ENCODE measurements around the gene WNT7B.

Gene WNT7B

DNA sequence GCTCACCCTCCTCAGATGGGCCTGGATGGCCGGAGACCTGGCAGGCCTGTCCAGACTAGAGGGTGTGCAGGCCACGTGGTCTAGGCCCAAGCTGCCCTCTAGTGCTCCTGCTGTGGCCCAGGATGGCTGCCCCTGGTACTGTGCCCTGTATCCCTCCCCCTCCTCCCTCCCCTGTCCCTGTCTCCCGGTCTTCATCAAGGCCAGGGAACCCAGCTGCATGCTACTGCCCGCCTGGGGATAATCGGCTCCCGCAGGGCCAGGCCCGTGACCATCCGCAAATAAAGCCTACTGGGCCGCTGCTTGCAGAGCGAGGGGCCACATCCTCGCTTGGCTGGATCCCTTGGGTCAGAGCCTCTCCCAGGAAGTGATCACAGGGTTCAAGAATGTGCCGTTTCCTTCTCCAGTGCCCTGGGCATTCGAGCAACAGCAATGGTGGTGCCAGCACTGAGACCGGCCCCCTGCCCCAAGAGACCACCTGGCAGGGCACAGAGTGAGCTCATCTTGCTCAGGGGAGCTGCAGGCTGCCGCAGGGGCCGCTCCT, 51.1 kb downstream of the WNT7B start:
- no peak for DNase-seq

DNA sequence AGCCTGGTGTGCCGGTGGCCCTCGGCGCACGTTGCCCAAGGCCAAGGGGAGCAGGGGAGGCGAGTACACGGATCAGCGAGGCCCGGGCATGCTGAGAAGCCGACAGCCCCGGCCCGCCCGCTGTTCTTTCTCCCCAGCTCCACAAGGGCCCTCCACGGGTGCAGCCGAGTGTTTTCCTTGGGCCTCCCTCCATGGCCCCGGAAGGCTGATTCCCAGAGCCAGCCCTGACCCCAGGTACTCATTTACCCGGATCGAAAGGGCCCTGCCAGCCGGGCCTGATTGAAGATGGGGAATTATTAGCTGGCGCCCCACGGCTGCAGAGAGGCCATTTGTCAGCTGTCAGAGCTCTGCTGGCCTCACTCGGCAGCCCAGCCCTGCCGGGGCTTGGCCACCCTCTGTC, 53.1 kb downstream of the WNT7B start:
- no peak for DNase-seq

DNA sequence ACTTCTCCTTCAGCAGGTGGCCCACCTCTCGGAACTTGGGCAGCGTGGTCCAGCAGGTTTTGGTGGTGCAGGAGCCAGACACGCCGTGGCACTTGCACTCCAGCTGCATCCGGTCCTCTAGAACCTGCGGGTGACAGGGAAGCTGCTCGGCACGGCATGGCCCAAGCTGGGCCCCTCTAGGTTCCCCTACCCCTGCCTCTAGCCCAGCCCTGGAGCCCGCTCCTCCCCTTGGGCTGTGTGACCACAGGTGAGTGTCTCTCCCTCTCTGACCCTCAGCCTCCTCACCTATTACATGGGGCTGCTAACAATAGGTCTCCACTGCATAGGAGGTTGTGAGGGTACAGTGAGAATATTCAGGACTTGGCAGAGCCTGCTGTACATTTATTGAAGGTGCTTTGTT, 53.8 kb downstream of the WNT7B start:
- no peak for DNase-seq

DNA sequence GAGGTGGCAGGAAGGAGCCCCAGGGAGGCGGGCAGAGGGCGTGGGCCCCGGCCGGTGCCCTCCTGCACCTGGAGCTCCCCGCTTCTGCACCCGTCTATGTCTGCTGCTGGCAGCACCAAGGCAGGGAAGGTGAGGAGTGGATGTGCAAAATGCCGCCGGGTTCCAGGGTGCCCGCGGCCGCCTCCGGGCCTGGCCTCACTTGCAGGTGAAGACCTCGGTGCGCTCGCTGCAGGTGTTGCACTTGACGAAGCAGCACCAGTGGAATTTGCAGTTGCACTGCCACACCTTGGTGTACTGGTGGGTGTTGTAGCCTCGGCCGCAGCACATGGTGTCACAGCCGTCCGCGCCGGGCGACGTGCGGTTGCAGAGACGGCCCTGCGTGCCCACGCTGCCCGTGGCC, 54.3 kb downstream of the WNT7B start:
- no peak for DNase-seq

DNA sequence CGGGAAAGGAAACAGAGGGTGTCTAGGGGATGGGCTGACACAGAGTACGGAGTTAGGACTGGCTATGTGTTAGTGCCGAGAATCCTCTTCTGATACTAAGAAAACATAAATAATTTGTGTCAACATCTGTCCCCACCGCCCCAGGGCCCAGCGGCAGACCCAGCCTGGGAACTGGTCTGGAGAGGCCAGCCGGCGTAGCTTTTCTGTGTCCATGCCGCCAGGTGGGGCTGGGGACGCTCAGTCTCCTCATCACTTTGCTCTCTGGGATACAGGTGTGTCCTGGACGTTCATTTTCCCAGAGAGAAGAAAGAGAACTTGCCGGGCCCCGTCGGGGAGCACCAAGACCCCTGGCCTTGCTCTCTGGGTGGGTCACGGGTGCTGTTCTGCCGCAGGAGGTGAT, 54.7 kb downstream of the WNT7B start:
- DNase-seq = no peak

DNA sequence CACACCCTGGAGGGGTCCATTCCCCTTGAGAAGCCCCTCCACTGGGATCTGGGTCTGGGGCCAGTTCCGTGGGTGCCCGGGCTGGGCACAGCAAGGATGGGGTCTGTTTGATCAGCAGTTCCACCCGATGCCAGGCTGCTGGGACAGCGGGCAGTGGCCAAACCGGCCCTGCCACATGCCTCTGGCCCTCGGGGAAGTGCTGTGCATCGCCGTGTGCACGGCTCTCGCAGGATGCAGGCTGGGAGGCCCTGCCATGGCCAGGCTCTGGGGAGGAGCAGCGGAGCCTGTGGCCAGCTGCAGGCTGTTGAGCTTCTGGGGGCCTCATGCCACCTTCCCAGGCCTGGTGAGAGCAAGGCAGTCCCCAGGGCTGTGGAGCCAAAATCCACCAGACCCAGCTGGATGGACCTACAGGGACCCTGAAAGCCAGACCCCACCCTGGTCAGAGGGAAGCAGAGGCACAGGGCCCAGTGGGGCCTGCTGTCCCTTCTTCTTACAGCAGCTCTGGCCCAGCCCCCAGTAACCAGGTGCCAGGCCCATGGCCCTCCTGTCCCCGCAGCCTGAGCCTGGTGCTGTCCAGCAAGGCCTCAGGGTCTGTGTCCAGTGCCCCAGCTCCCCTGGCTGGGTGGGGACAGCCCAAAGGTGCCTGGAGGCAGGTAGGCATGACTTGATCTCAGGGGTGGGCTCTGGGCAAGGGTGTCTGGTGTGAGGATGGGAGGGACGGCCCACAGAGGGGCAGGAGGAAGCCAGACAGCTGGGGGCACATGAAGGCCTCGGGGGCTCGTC, 57.3 kb downstream of the WNT7B start:
- DNase-seq = no peak

DNA sequence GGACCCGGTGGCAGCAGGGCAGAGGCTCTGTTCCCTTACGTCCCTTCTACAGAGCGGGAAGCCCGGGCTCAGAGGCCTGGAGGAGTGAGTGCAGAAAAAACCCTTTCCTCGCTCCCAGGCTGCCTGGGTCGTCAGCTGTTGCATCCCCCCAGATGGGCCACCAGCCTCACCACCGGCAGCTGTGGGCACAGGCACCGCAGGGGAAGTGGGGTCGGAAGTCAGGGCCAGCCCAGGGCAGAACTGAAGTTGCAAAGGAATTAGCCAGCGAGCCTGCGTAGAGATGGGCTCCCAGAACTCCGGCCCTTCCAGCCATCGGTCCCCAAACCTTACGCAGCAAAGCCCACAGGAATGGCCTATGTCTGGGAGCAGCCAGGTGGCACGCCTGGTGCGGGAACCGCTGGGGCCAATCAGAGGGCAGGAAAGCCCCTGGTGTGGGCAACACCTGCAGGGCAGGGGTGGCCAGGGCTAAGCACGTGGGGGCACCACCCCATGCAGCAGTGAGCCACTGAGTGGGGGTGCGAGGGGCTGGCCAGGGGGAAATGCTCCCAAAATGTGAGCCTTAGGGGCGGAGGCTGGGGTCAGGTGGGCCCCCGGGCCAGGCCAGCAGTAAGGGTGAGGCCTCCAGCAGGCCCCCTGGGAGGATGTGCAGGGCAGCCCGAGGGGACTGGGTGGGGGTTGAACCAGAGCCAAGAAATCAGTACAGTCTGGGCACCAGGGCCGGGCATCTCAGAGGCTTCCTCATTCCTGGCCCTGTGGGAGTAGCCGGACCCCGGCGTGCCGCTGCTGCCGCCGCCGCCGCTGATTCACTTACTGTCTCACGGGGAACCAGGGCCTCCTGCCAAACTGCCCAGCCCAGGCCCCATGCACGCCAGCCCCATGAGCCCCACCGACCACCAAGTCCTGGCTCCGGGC, 58.2 kb downstream of the WNT7B start:
- no peak for DNase-seq

DNA sequence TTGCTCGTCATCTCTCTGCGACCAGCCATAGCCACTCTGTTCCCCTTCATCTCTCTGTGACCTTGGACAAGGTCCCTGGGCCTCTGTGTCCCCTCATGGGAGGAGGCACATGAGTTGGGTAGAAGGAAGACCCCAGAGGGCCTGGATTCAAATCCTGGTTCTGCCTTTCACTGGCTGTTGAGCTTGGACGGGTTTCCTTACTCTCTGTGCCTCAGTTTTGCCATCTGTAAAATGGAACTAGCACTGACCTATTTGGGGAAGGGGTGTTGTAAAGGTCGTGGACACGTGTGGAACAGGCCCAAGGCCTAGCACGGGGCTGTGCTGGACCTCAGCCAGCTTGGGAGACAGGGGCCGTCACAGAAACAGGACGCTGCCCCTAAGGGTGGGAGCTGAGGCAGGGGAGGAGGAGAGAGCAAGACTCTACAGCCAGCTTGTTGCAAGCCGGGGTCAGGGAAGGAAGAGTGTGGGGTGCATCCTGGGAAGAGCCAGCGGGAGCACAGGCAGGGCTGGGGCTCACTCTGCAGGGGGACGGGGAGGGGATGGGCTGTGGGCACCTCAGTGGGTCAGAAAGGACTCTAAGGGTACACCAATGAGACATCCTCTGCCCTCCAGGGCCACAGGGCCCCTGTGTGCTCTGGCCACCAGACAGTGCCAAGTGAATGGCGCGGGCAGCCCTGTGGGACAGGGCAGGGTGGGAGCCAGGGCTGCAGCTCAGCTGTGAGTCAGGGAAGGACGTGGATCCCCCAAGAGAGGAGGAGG, 59.1 kb downstream of the WNT7B start:
- DNase-seq = no peak

DNA sequence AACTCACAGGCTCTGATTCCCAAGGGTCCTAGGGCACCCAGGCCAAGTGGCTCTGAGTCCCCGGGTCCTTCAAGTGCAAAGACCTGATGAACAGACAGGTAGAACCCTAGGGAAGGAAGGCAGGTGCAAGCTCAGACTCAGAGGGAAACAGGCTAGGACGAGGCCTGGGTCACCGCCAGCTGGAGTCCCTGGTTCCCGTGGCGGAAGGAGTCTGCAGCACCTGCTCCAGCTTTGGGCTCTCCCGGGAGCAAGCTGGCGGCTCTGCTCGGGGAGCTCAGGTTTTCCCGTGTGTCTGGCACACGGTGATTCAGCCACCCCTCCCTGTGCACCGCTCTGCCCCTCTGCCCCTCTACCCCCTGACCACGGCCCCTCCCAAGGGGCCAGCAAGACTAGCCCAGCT, 59.8 kb downstream of the WNT7B start:
- DNase-seq = no peak

DNA sequence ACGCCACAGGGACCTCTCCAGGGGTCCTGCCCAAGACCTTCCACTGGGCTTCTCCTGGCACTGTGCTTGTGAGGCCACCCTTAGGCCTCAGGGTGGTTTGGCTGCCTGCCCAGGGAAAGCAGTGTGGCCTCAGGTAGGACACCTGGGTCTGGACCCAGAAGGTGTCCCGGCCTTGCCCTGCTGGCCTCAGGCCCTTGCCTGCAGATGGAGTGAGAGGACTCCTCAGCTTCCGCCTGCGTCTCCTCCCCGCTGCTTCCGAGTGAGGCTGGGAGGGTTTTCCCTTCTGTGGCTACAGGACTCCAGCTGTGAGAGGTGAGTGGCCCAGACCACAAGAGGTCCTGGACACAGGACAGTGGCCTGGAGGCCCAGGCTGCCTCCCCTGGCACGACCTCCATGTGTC, 60.4 kb downstream of the WNT7B start:
- no peak for DNase-seq

DNA sequence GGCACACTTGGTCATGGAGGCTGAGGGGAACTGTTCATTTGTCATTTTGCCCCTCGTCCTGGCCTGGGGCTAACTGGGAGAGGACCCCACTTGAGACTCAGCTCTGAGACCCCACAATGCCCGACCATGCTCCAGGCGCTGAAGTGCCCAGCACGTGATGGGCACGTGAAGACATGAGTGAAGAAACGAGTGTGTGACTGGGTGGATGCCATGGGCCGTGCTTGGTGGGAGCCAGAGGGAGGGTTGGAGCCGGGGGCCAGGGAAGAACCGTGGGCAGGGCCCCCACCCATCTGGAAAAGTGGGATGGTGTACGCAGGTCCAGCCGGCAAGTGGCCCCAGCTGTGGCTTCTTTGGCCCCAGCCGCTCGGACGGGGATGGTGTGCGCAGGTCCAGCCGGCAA, 61.1 kb downstream of the WNT7B start:
- DNase-seq = no peak

DNA sequence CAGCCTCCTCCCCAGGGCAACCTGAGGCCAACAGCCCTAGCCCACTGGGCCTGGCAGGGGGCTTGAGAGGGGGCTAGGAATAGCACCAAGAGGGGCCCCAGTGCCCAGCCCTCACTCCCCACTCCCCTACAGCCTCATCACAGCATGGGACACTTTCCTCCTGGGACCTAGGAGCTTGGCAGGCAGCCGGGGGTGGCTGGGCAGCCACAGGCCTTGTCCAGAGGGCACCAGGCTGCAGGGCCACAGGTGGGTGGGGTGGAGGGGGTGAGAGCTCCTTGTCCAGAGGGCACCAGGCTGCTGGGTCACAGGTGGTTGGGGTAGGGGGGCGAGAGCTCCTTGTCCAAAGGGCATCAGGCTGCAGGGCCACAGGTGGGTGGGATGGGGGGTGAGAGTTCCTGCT, 61.8 kb downstream of the WNT7B start:
- no peak for DNase-seq

DNA sequence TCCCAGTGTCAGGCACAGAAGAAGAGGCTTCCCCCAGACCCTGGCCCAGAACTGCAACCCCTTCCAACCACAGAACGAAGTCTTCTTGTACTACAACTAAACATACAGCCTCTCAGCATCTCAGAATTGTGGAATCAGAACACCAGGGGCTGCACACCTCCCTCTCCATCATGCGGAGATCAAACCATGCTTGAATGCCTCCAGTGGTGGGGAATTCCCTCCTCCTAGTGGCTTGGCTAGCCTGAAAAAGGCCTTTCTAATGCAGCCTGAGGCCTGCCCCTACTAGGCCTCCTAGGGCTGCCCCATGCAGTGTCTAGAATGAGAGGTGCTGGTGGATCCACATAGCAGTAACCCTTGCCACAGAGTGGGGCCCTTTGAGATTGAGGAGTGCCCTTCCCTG, 62.7 kb downstream of the WNT7B start:
- DNase-seq = no peak

DNA sequence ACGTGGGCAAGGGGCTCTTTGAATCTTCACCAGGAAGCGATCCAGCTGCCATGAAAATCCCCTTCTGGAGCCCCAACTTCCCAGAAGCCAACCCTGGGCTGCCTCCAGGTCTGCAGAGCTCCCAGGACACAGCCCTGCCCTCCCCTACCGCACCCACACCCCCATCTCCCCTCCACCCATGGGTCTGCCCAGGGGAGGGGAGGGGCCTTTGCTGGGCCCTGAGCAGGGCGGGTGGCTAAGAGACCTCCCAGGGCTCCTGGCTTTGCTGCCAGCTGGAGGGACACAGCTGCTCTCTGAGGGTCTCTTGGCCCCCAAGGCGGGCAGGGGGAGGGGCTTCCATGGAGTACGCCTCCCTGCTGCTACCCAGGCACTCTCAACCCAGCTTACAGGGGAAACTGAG, 64.1 kb downstream of the WNT7B start:
- DNase-seq = no peak

DNA sequence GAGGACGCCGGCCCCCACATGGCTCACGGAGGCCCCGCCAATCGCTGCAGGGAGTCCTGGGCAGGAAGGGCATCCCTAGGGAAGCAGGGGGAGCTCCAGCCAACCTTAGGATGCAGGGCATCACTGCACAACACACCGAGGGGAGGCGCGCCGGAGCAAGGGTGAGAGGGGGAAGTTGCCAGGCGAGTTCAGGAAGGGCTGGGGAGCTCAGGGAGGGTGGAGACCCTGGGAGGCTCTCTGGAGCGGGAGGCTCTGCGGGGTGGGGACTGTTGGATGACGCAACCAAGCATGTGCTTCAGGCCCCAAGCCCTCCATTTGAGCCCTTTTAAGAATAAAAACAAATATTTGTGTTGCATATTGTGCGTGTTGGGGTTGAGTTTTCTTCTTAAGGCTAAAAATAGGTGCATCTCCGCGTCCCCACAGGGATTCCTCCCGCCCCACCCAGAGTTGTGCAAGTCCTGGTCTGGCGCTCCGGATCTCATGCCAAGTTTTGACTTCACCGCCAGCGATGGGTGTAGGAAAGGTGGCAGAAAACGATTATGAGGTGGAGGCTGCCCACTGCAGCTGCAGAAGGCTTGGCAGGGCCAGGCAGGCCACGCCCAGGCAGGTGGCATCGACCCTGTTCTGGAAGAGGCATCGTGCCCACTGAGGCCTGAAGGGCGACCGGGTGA, 65.2 kb downstream of the WNT7B start:
- DNase-seq = no peak

DNA sequence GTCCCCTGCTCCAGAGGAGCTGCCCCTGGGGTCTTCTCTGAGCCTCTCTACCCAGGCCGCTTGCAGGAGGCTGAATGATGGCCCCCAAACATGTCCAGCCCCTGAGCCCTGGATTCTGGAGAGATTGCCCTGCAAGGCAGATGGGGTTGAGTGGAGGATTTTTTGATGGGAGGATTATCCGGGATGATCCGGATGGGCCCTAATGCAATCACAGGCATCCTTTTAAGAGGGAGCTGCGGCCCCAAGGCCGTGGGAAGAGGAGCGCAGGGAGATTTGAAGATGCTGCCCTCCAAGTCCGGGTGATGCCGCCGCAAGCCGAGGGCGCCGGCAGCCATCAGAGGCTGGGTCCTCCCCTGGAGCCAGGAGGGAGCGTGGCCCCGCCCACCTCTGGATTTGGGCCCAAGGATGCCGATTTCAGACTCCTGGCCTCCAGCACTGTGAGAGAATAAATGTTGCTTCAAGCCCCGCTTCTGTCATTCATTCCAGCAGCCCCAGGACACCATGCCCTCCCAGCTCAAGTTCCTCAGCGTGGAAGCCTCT, 66.0 kb downstream of the WNT7B start:
- no peak for DNase-seq

DNA sequence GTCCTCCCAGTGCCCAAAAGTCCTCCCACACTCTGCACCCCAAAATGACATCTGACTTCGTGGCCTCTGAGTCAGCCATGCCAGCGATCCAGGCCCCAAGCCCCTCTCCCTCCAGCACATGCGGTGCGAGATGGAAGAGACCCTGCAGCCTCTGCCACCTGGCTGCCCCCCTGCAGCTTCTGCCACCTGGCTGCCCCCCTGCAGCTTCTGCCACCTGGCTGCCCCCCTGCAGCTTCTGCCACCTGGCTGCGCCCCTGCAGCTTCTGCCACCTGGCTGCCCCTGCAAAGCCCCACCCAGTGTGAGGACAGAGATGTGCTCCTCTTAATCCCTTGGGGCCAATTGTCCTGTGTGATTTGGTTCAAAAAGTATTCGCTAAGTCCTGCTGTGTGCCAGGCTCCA, 68.0 kb downstream of the WNT7B start:
- no peak for DNase-seq

DNA sequence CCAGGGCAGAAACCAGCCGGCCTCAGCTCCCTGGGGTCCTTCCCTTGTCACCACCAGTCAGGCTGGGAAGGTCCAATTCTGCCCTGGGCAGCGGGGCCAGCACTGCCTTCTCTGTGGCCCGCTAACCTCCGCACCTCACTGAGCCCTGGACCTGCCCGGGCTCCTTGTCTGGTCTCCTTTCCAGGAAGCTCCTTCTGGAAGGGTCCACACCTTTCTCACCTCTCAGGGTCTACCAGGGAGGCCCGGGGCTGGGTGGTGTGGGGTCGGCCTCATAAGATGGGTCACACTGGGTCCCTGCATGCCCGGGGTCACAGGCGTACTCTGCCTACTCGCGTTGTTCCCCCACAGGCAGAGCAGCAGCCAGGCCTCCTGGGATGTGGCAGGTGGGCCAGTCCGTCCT, 69.0 kb downstream of the WNT7B start:
- no peak for DNase-seq

DNA sequence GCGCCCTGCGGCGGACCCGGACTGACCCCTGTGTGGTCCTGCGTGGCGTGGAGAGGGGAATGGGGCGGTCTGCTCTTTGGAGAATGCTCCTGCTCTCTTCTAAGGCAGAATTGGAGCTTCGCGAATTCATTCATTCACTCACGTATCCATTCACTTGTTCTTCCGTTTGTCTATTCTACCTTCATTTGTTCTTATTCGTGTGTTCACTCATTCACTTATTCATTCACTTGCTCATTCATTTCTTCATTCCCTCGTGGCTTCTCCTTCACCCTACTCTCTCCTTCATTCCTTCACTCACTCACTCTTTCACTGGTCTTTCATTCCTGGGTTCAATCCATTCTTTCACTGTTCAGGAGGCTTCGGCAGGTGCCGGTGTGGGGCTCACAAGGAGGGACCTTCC, 69.6 kb downstream of the WNT7B start:
- DNase-seq = no peak

DNA sequence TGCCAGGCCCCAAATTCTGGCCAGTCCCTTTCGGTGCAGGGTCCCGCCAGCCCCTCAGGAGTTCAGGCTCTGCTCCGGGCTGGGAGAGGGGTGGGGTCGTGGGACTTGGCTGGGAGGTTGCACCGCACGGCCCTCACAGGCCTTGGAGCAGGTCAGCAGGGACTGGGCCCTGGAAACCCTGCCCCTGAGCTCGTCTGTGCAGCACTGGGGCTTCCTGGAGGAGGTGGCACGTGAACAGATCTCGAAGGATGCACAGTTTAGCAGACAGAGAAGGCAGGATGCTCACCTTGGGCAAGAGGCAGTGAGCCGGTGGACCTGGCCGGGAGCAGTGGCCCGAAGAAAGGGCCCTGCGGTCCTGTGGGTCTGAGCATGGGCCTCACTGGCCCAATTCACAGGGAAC, 70.0 kb downstream of the WNT7B start:
- no peak for DNase-seq

DNA sequence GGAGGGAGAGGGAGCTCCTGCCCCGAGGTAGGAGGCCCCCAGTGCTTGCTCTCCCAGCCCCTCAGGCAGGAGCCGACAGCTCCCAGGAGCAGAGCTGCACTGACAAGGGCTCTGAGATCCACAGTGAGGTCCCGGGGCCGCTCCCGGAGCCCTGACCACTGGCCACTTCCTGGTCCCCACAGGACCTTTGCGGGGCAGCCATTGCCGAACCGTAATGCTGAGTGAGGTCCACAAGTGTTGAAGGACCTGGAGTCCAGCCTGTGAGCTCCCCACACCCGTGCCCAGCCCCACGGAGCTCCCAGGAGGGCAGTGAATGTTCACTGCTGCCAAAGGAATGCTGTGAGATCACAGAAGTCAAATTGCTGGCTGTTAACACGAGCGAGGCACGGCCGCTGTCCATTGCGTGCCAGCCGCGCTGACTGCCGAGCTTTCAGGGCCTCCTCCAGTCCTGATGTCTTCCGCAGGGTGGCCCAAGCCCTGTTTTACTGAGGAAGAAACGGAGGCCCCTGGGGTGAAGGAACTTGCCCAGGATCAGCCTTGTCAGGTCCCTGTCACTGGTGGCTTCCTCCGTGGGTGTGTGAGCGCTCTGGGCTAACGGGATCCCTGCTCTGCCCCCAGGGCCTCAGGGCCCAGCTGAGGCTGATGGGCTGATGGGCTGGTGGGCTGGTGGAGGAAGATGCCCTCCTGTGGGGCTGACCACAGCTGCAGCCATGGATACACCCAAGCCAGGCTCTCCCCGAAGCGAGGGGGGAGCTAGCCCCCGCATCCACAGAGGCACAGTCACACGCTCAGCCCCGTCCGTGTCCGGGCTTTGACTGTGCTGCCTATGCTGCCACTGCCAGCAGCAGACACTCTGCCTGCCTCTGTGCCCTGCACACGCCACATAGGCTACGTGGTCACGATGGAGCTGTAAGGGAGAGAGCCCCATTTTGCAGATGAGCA, 70.8 kb downstream of the WNT7B start:
- DNase-seq = no peak
